Heart left ventricle (tissue), 13 donors: Measurements from ENCODE around the gene WDTC1.

ENCODE experiments used
- POLR2A ChIP-seq, 2 donors: fragments of 450-650 bp; IDR thresholded peaks; one replicate each; pipeline ENCODE4 v1.6.1; 2017; ENCODE audit warnings: antibody characterized with exemption in 2 of 2, mild to moderate bottlenecking in 2 of 2, moderate library complexity in 2 of 2
- TF ChIP-seq, protein P1 (sequence below), 12 donors: fragments of 200-600 bp; sonication (generic) in 4 of 12; IDR thresholded peaks; one replicate each; pipeline versions ENCODE4 v1.5.0 to v1.8.0; 2018 to 2022; ENCODE audit warnings: antibody characterized with exemption in 12 of 12, mild to moderate bottlenecking in 5 of 12
- donor health status: ischemic (EF 13 %, LVEDD 7.1; RV severe dilation, severe dysfunction).
- donor health status: DM: no; HTN: yes; CAD: no.
- donor health status: DM: no; HTN: no; CAD: no.
- donor health status: ischemic (EF 25% LVEDD 6.9; RV normal size, moderate dysfunction).
- donor health status: ischemic (EF 25% LVEDD 5.7; RV mildly dilated, moderate dysfunction).
- donor health status: ischemic (EF 35%, LVEDD 5.7; RV mildly dilated, moderate dysfunction).
- donor health status: nonischemic (EF 11% LVEDD 7.7; RV severe dilation, severe dysfunction).
- donor health status: DM: yes; HTN: yes; CAD: no.
- donor health status: PGD.
- donor health status: ischemic (EF 29% LVEDD 5.4; RV normal size, mild dysfunction).
- donor health status: nonischemic (EF 23%, LVEDD 6.1; RV moderate dilation, normal function).

- no peak for TF ChIP-seq POLR2A (IDR thresholded peaks at IDR 0.05)
- TF ChIP-seq, protein P1, sequence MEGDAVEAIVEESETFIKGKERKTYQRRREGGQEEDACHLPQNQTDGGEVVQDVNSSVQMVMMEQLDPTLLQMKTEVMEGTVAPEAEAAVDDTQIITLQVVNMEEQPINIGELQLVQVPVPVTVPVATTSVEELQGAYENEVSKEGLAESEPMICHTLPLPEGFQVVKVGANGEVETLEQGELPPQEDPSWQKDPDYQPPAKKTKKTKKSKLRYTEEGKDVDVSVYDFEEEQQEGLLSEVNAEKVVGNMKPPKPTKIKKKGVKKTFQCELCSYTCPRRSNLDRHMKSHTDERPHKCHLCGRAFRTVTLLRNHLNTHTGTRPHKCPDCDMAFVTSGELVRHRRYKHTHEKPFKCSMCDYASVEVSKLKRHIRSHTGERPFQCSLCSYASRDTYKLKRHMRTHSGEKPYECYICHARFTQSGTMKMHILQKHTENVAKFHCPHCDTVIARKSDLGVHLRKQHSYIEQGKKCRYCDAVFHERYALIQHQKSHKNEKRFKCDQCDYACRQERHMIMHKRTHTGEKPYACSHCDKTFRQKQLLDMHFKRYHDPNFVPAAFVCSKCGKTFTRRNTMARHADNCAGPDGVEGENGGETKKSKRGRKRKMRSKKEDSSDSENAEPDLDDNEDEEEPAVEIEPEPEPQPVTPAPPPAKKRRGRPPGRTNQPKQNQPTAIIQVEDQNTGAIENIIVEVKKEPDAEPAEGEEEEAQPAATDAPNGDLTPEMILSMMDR (IDR thresholded peaks at IDR 0.05): no peak
These were observed 41.3 kb downstream of the WDTC1 start for GRCh38 chr1:27275696-27276095.
